Measurements from ENCODE around the gene KIF25. TPM values are rescaled to one million over a fixed set of nuclear protein-coding genes. Genes with fewer than 3 reads are reported as not detected.
"Not testable (repeated sequence)": the region's sequence is repeated elsewhere in the genome, so short reads cannot be mapped to it uniquely, and the experiment has no call there.

The KIF25 gene
- total RNA-seq, 2 donors from 2014 or later = 0.34 to 0.44 TPM

GRCh38 chr6:167973148-167973885 lies 24.2 kb upstream of the KIF25 start:
- ATAC-seq (no peak), DNase-seq (no peak)
- intact Hi-C loops (cut with DNase I) = no loop called here

- DNase-seq (no peak), ATAC-seq (peak in 1 of 2 donors; percentile 32)
- intact Hi-C loops (cut with DNase I) = no loop called here
Observed at GRCh38 chr6:167974640-167975344, 22.7 kb upstream of the KIF25 start.

DNA sequence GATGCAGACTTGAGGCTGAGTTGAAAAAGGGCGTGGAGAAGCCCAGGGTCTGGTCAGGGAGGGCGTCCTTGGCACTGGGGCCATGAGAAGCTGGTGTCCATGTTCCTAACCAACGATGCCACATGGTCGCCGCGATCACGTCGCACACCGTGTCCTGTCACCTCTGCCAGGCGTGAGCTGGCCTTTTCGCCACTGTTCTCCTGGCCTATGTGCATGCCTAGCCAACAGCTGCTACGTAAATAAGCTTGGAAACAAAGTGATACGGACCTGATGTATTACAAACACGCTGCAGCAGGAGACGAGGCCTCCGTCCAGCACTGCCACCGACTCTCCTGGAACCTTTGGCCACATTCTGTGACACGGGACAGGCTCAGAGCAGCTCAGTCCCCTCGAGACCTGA lies 22.0 kb upstream of the KIF25 start:
- no peak for ATAC-seq
- DNase-seq = no peak
- intact Hi-C loops (cut with DNase I) = no loop called here

DNA sequence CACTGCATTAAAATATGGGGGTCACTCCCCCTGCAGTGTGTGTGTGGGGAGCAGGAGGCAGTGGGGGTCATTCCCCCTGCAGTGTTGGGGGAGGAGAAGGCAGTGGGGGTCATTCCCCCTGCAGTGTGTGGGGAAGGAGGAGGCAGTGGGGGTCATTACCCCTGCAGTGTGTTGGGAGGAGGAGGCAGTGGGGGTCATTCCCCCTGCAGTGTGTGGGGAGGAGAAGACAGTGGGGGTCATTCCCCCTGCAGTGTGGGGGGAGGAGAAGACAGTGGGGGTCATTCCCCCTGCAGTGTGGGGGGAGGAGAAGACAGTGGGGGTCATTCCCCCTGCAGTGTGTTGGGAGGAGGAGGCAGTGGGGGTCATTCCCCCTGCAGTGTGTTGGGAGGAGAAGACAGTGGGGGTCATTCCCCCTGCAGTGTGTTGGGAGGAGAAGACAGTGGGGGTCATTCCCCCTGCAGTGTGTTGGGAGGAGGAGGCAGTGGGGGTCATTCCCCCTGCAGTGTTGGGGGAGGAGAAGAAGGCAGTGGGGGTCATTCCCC lies 21.3 kb upstream of the KIF25 start:
- DNase-seq; ATAC-seq; intact Hi-C loops (cut with DNase I): not testable (repeated sequence)

- no peak for DNase-seq
- intact Hi-C loops (cut with DNase I) = no loop called here
- no peak for ATAC-seq
Observed at GRCh38 chr6:167976708-167977107, 20.8 kb upstream of the KIF25 start.

- DNase-seq (no peak), ATAC-seq (no peak)
- intact Hi-C loops (cut with DNase I) = no loop called here
Observed at GRCh38 chr6:167977717-167978467, 19.6 kb upstream of the KIF25 start.

- intact Hi-C loops (cut with DNase I) = no loop called here
- DNase-seq (no peak), ATAC-seq (no peak)
Observed at GRCh38 chr6:167978607-167979006, 18.9 kb upstream of the KIF25 start.

DNA sequence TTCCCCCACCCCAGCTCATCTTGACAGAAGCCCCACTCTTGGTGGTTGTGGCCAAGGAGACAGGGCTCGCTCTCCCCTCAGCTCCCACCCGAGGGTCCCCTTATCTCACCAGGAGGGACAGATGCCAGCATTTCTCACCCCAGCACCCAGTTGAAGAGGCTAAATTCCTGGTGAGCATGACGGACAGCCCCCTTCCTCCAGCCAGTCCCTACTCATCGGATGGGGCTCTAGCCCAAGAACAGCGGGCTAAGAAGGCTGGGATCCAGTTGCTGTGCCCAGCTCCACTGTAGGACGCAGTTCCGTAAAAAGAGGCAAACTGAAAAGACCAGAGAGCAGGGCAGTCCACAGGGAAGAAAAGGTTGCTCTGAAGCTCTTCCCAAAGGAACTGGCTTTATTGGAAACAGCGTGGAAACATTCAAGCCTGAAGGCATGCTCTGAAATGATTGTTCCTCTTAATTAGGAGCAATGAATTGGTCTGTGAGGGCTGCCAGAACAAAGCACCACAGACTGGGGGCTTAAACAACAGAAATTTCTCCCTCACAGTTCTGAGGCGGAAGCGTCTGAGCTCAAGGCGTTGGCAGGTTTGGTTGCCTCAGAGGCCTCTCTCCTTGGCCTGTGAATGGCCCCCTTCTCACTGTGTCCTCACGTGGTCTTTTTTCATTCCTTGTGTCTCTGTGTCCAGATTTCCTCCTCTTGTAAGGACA lies 17.9 kb upstream of the KIF25 start:
- intact Hi-C loops (cut with DNase I) = no loop called here
- DNase-seq = no peak

GRCh38 chr6:167980911-167981580 lies 16.4 kb upstream of the KIF25 start:
- ATAC-seq (no peak), DNase-seq (no peak)
- intact Hi-C loops (cut with DNase I) = no loop called here

More for the DNA sequence above, 17.9 kb upstream of the KIF25 start:
- ATAC-seq = no peak

GRCh38 chr6:167981916-167982462 lies 15.5 kb upstream of the KIF25 start:
- ATAC-seq = no peak
- no peak for DNase-seq
- intact Hi-C loops (cut with DNase I) = no loop called here

DNA sequence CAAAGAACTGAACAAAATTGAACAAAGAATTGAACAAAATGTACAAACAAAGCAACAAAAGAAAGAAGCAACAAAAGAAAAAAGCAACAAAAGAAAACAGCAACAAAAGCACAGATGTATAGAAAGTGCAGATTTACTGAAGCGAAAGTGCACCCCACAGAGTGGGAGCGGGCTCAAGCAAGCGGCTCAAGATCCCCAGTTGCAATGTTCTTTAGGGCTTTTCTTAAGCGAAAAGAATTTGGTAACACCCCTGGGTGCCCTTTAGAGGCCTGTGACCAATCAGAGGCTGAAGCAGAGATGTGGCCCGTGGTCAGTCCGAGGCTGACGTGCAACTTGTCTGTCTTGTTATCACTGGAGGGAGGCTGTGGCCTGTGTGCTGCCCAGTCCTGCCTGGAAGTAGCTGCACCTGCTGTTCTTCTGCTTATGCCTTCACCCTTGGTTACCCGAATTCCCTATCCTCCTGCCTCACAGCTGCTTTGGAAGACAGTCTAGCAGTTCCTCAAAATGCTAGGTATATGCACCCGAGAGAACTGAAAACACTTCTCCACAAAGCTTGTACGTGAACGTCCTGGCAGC lies 13.2 kb upstream of the KIF25 start:
- DNase-seq (no peak), ATAC-seq (no peak)
- intact Hi-C loops (cut with DNase I) = no loop called here

- DNase-seq (no peak), ATAC-seq (no peak)
- intact Hi-C loops (cut with DNase I) = no loop called here
Observed at GRCh38 chr6:167984876-167985604, 12.4 kb upstream of the KIF25 start.

DNA sequence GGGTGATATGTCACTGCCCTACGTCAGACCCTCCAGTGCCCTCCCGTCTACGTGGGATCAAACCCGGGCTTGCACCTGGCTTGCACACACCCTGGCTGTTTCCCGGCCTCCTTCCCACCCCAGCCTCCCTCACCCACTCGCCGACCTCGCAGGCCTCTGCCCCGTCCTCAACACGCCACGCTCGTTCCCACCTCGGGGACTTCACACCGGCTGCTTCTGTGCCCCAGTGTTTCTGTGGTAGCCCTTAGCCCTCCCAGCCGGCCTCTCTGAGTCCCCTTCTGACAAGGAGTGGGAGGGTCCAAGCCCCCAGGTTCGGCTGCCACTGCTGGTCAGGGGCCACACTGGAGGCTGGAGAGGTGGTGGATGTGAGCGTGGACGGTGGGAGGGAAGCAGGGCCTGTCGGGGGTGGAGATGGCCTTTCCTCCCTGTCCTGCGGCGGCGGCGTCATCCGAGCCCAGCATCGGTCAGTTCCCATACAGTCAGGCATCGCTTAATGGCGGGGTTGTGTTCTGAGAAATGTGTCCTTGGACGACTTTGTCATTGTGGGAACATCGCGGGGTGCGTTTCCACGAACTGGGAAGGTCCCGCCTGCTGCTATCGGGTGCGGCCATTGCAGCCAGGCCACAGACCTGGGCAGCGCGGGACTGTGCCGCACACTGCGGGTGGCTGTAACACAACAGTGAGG lies 11.4 kb upstream of the KIF25 start:
- no peak for ATAC-seq
- no peak for DNase-seq
- intact Hi-C loops (cut with DNase I) = no loop called here

DNA sequence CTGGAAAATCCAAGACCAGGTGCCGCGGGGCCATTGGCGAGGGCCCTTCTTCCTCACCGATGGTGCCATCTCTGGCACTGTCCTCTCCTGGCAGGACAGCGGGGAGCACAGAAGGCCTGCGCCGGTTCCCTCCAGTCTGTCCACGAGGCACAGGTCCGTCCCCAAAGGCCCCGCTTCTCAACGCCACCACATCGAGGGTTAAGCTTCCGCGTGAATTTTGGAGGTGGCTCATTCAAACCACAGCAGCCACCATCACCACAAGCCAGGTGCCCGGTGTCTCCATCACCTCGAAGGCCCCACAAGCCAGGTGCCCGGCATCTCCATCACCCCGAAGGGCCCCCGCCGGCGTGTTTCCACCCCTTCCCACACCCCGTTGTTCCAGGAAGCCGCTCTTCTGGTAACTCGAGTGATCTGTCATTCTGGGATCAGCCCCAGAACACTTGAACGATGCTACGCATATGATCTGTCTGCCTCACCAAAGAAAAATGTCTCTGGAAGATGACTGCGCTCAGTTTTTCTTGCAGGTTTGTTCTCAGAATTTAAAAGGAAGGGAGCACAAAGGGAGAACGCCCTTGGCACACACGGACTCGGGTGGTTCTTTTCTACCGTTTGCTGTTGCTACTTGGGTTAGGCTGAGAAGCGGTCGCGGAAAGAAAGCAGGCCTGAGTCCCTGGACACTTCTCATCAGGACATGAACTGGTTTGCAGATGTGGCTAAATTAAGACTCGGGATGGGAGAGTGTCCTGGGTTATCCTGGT lies 9.9 kb upstream of the KIF25 start:
- intact Hi-C loops (cut with DNase I) = no loop called here
- DNase-seq = no peak

DNA sequence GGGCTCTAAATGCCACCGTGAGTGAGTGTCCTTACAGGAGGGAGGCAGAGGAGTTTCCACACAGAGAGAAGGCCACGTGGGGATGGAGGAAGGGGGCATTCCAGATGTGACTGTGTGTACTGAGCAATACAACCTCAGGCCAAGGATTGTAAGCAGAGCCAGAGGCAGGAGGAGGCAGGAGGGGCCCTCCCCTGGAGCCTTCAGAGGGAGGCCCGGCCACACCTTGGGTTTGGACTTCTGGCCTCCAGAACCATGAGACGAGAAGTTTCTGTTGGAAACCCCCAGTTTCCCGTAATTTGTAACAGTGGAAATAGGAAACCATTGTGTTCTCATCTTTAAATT lies 9.3 kb upstream of the KIF25 start:
- DNase-seq (no peak), ATAC-seq (peak in 1 of 2 donors; percentile 22)
- intact Hi-C loops (cut with DNase I) = no loop called here

More for the DNA sequence above, 9.9 kb upstream of the KIF25 start:
- no peak for ATAC-seq

Measured in left cardiac atrium (tissue), 4 donors.